A673 (cell line): ENCODE results near the gene PTPDC1. TPM values are rescaled to one million over a fixed set of nuclear protein-coding genes. Genes with fewer than 3 reads are reported as not detected.

ENCODE experiments used
- Bru-seq: library from RNA; stranded (reverse); fragments of 400-500 nt; gene quantifications from one replicate; lab custom pipeline; 2021; lab: Mats Ljungman, UMichigan
- BruChase-seq, 2 experiments: library from RNA; stranded (reverse); fragments of 400-500 nt; gene quantifications; one replicate each; lab custom pipeline; 2021; lab: Mats Ljungman, UMichigan
- BruUV-seq: library from RNA; stranded (reverse); fragments of 400-500 nt; replicated peaks from 2 replicates; lab custom pipeline; 2021; lab: Mats Ljungman, UMichigan
- CTCF ChIA-PET: fragments of 300-600 bp; sonication (Branson Sonifier 250); formaldehyde crosslinking; loops from one replicate; lab custom pipeline; 2022; ENCODE audit warnings: antibody characterized with exemption; lab: Charles Lee
- POLR2A ChIA-PET: fragments of 300-600 bp; sonication (Branson Sonifier 250); formaldehyde crosslinking; loops from one replicate; lab custom pipeline; 2022; ENCODE audit warnings: antibody characterized with exemption; ENCODE audit not compliant: low non-redundant PET; lab: Charles Lee
- DNase-seq: peaks from one replicate; pipeline ENCODE4 v3.0.0-alpha.2; 2015; ENCODE audit warnings: low spot score
- H3K27ac ChIP-seq: fragments of 200-600 bp; sonication (generic); 2 replicates; pipeline ENCODE4 v1.5.1; 2016; ENCODE audit warnings: mixed run types, low read depth, mild to moderate bottlenecking, mixed read lengths, antibody characterized with exemption, low read length; ENCODE audit not compliant: poor library complexity, severe bottlenecking
- H3K27me3 ChIP-seq: fragments of 200-600 bp; sonication (generic); replicated peaks from 2 replicates; pipeline ENCODE4 v1.6.1; 2017; ENCODE audit warnings: mixed run types, low read depth, mild to moderate bottlenecking, mixed read lengths, antibody characterized with exemption, low read length; ENCODE audit not compliant: insufficient read depth, poor library complexity
- H3K36me3 ChIP-seq: fragments of 200-600 bp; sonication (generic); 2 replicates; pipeline ENCODE4 v1.6.1; 2016; ENCODE audit warnings: mixed run types, mild to moderate bottlenecking, mixed read lengths, antibody characterized with exemption, low read length; ENCODE audit not compliant: insufficient read depth, poor library complexity, severe bottlenecking
- H3K4me1 ChIP-seq: fragments of 200-600 bp; sonication (generic); 2 replicates; pipeline ENCODE4 v1.6.1; 2017; ENCODE audit warnings: mixed run types, mild to moderate bottlenecking, mixed read lengths, antibody characterized with exemption, low read length; ENCODE audit not compliant: insufficient read depth, poor library complexity, severe bottlenecking
- H3K4me3 ChIP-seq: fragments of 200-600 bp; sonication (generic); 2 replicates; pipeline ENCODE4 v1.5.1; 2016; ENCODE audit warnings: low read depth, mixed run types, mild to moderate bottlenecking, mixed read lengths, low read length; ENCODE audit not compliant: poor library complexity, severe bottlenecking
- H3K9me3 ChIP-seq: fragments of 200-600 bp; sonication (generic); 2 replicates; pipeline ENCODE4 v1.6.1; 2016; ENCODE audit warnings: mixed run types, low read depth, mild to moderate bottlenecking, mixed read lengths, antibody characterized with exemption, low read length; ENCODE audit not compliant: poor library complexity, severe bottlenecking
- EZH2 ChIP-seq: fragments of 200-600 bp; sonication (generic); IDR thresholded peaks from 2 replicates; pipeline ENCODE4 v1.6.1; 2017; ENCODE audit warnings: borderline replicate concordance, low read depth, mild to moderate bottlenecking, mixed read lengths, antibody characterized with exemption, low read length; ENCODE audit not compliant: poor library complexity, severe bottlenecking
- intact Hi-C: fragments of 100-400 bp; cut with micrococcal nuclease; formaldehyde crosslinking; loops from one replicate; pipeline ENCODE4 v1.10.0; 2022; ENCODE audit not compliant: unreplicated experiment
- long read RNA-seq: library from polyadenylated mRNA; stranded (forward); transcript quantifications from one replicate; pipeline ENCODE4 v2.0.0, GENCODE V29; 2022
- total RNA-seq: library from RNA; stranded (reverse); gene quantifications from 2 replicates; pipeline ENCODE4 v1.2.3, GENCODE V29; 2021
- TF ChIP-seq, protein P1 (sequence below): fragments of 300-800, 200-600 bp; sonication (generic); conservative IDR thresholded peaks from 2 replicates; pipeline ENCODE4 v1.5.1; 2017; ENCODE audit warnings: low read depth, mild to moderate bottlenecking, antibody characterized with exemption, low read length, moderate library complexity, mixed read lengths

Gene PTPDC1, protein sequence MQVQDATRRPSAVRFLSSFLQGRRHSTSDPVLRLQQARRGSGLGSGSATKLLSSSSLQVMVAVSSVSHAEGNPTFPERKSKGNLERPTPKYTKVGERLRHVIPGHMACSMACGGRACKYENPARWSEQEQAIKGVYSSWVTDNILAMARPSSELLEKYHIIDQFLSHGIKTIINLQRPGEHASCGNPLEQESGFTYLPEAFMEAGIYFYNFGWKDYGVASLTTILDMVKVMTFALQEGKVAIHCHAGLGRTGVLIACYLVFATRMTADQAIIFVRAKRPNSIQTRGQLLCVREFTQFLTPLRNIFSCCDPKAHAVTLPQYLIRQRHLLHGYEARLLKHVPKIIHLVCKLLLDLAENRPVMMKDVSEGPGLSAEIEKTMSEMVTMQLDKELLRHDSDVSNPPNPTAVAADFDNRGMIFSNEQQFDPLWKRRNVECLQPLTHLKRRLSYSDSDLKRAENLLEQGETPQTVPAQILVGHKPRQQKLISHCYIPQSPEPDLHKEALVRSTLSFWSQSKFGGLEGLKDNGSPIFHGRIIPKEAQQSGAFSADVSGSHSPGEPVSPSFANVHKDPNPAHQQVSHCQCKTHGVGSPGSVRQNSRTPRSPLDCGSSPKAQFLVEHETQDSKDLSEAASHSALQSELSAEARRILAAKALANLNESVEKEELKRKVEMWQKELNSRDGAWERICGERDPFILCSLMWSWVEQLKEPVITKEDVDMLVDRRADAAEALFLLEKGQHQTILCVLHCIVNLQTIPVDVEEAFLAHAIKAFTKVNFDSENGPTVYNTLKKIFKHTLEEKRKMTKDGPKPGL
- total RNA-seq (3.5 and 5.1 TPM in 2 replicates), Bru-seq, nascent RNA (percentile 54 among the genes with signal in this experiment), BruChase-seq, experiment 1, labeled RNA remaining after a 2-hour chase (percentile 57 among the genes with signal in this experiment), BruChase-seq, experiment 2, labeled RNA remaining after a 6-hour chase (percentile 46 among the genes with signal in this experiment)
- long read RNA-seq, full-length matches to known transcripts: 2 of 9 reads
- long read RNA-seq, partial matches to known transcripts: 1 of 9 reads
- long read RNA-seq, other reads (novel, unspliced or antisense): 6 of 9 reads

DNA sequence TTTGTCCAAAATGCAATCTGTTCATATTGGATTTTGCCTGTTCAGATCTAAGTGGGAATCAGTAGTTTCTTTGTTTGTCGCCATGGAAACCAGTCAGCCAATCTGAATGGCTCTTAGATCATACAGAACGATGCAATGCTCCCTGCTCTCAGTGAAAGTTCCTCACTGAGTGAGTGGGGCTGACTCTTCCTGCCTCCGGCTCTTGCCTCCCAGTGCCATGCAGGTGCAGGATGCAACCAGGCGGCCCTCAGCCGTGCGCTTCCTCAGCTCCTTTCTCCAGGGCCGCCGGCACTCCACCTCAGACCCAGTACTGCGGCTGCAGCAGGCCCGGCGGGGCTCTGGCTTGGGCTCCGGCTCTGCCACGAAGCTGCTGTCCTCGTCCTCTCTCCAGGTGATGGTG is at the start of gene PTPDC1:
Gene PTPDC1 (plus strand): TSS at position 151 of the 400 bp plus-strand sequence. CDS start 67 bp downstream, at position 218.
- no peak within 1 kb of the TSS for H3K4me3 ChIP-seq
- no peaks in the 10 kb centered on the region for H3K27me3 ChIP-seq
- H3K4me1 ChIP-seq: peaks cover 4% of the 10 kb centered on the region
- H3K27ac ChIP-seq: no peak within 1 kb of the TSS
- TF ChIP-seq, protein P1, sequence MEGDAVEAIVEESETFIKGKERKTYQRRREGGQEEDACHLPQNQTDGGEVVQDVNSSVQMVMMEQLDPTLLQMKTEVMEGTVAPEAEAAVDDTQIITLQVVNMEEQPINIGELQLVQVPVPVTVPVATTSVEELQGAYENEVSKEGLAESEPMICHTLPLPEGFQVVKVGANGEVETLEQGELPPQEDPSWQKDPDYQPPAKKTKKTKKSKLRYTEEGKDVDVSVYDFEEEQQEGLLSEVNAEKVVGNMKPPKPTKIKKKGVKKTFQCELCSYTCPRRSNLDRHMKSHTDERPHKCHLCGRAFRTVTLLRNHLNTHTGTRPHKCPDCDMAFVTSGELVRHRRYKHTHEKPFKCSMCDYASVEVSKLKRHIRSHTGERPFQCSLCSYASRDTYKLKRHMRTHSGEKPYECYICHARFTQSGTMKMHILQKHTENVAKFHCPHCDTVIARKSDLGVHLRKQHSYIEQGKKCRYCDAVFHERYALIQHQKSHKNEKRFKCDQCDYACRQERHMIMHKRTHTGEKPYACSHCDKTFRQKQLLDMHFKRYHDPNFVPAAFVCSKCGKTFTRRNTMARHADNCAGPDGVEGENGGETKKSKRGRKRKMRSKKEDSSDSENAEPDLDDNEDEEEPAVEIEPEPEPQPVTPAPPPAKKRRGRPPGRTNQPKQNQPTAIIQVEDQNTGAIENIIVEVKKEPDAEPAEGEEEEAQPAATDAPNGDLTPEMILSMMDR: no peak
- TF ChIP-seq EZH2: no peak
- ChIA-PET POLR2A (no interaction called here), CTCF (no interaction called here)
- BruUV-seq: no TSS peak
- no peaks in the 10 kb centered on the region for H3K9me3 ChIP-seq
- DNase-seq: peak; percentile 52
- no peaks in the 10 kb centered on the region for H3K36me3 ChIP-seq
- intact Hi-C loops: no loop called here

DNA sequence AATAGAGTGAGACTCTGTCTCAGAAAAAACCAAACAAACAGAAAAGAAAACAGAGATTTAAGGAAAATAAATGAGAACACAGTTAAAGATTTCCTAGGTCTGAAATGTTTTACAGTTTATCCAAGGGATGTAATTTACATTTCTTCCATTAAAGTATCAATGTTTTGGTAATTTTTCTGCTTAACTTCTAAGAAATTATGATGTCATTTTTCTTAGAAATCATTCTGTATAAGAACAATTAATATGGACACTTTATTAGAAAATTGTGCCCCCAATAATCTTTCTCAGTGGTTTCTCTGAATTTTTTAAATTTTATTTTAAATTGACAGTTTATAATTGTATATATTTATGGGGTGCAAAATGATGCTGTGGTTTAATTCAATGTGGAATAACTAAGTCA is 49.8 kb upstream of the PTPDC1 start:
- Histone ChIP-seq H3K4me3 (no peak overlapping the region), H3K27me3 (peaks cover 10% of the 10 kb centered on the region), H3K9me3 (no peaks in the 10 kb centered on the region), H3K36me3 (no peaks in the 10 kb centered on the region), H3K27ac (no peak overlapping the region), H3K4me1 (peaks cover 5% of the 10 kb centered on the region)
- ChIA-PET POLR2A (no interaction called here), CTCF (no interaction called here)
- BruUV-seq: no TSS peak
- DNase-seq: no peak
- TF ChIP-seq EZH2: no peak
- intact Hi-C loops: no loop called here

DNA sequence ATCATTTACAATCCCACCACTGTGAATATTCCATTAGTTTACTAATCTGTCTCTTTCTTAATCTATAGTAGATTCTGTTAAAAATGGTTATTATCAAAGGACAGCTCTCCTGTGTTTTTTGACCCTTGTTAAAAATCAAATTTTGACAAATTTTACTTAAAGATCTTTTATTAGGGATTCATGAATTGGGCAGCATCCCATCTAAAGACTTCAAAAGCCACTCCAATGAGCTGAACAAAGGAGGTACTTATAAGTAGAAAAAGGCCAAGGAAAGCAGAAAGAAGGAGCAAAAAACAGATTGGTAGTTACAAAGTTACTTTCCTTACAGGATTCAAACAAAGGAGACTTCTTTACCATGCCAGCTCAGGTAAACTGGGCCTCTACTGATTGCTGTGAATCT is 44.5 kb upstream of the PTPDC1 start:
- H3K36me3 ChIP-seq: no peaks in the 10 kb centered on the region
- TF ChIP-seq, protein P1: no peak
- no peak for TF ChIP-seq EZH2
- DNase-seq: no peak
- H3K9me3 ChIP-seq: no peaks in the 10 kb centered on the region
- intact Hi-C loops: no loop called here
- ChIA-PET POLR2A (no interaction called here), CTCF (no interaction called here)
- no TSS peak for BruUV-seq
- H3K27me3 ChIP-seq: peaks cover 3% of the 10 kb centered on the region
- no peaks in the 10 kb centered on the region for H3K4me1 ChIP-seq
- no peak overlapping the region for H3K4me3 ChIP-seq
- no peak overlapping the region for H3K27ac ChIP-seq
